BJ (cell line): ENCODE measurements around the gene HAVCR1. TPM values are rescaled to one million over a fixed set of nuclear protein-coding genes. Genes with fewer than 3 reads are reported as not detected.

ENCODE experiments used
- CTCF ChIA-PET: fragments of 350-600 bp; formaldehyde crosslinking; extraction: SDS; loops from one replicate; lab custom pipeline; 2021; ENCODE audit warnings: antibody characterized with exemption, inconsistent platforms; lab: Yijun Ruan, JAX
- POLR2A ChIA-PET: fragments of 300-600 bp; sonication (Branson Sonifier 250); formaldehyde crosslinking; extraction: SDS; loops from one replicate; lab custom pipeline; 2021; ENCODE audit warnings: antibody characterized with exemption; lab: Charles Lee
- DNase-seq: peaks from one replicate; pipeline ENCODE4 v3.0.0-alpha.2; 2011; ENCODE audit warnings: low read depth
- H3K27me3 ChIP-seq: 2 replicates; pipeline ENCODE4 v1.6.0; 2011; ENCODE audit warnings: low read length; ENCODE audit not compliant: control insufficient read depth, insufficient read depth
- H3K36me3 ChIP-seq: 2 replicates; pipeline ENCODE4 v1.5.1; 2011; ENCODE audit warnings: low read length; ENCODE audit not compliant: control insufficient read depth, insufficient read depth
- H3K4me3 ChIP-seq: 2 replicates; pipeline ENCODE4 v1.5.1; 2011; ENCODE audit warnings: low read depth, mild to moderate bottlenecking, control low read depth, low read length
- polyA plus RNA-seq: library from polyadenylated mRNA; depleted of rRNA; stranded (reverse); fragments of >200 nt; gene quantifications from 2 replicates; pipeline ENCODE4 v1.2.3, GENCODE V29; 2011
- TF ChIP-seq, protein P1 (sequence below): IDR thresholded peaks from 2 replicates; pipeline ENCODE4 v1.5.1; 2011; ENCODE audit warnings: low read depth, mild to moderate bottlenecking, control low read depth, inconsistent platforms, low read length, moderate library complexity; ENCODE audit not compliant: insufficient read depth

The HAVCR1 gene
- polyA plus RNA-seq, 1 experiment: not detected

DNA sequence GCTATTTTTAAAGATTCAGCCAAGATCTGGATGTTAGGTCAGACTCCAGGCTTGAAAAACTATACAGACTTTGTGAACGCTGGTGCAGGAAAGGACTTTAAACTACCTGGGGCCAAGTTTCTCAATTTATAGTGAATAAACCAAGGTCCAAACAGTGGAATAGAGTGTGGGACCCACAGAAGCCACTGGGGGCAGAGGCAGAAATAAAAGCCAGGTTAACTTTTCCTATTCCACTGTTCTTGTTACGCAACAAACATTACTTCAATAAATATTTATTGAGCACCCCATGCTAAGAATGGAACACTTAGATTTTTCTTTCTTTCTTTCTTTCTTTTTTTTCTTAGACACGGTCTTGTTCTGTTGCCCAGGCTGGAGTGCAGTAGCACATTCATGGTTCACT, 11.0 kb upstream of the HAVCR1 start:
- TF ChIP-seq, protein P1, sequence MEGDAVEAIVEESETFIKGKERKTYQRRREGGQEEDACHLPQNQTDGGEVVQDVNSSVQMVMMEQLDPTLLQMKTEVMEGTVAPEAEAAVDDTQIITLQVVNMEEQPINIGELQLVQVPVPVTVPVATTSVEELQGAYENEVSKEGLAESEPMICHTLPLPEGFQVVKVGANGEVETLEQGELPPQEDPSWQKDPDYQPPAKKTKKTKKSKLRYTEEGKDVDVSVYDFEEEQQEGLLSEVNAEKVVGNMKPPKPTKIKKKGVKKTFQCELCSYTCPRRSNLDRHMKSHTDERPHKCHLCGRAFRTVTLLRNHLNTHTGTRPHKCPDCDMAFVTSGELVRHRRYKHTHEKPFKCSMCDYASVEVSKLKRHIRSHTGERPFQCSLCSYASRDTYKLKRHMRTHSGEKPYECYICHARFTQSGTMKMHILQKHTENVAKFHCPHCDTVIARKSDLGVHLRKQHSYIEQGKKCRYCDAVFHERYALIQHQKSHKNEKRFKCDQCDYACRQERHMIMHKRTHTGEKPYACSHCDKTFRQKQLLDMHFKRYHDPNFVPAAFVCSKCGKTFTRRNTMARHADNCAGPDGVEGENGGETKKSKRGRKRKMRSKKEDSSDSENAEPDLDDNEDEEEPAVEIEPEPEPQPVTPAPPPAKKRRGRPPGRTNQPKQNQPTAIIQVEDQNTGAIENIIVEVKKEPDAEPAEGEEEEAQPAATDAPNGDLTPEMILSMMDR: no peak
- CTCF ChIA-PET: no interaction called here
- Histone ChIP-seq H3K36me3 (no peaks in the 10 kb centered on the region), H3K4me3 (no peak overlapping the region), H3K27me3 (no peaks in the 10 kb centered on the region)
- DNase-seq: no peak
- POLR2A ChIA-PET: no interaction called here

DNA sequence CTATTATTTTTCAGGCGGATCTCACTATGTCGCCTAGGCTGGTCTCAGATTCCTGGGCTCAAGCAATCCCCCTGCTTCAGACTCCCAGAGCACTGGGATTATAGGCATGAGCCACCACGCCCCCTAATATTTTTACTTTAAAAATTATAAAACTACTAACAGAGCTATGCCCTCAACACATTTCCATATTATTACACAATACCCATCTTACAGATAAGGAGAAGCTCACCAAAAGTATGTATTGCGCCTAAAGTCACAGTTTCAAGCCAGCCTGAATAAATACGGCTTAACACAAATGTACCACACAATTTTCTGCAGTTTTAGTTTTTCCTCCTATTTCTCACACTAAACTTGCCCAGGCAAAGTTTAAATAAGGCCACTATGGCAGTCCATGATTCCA, 9.9 kb upstream of the HAVCR1 start:
- DNase-seq: no peak
- POLR2A ChIA-PET: no interaction called here
- no peak overlapping the region for H3K4me3 ChIP-seq

DNA sequence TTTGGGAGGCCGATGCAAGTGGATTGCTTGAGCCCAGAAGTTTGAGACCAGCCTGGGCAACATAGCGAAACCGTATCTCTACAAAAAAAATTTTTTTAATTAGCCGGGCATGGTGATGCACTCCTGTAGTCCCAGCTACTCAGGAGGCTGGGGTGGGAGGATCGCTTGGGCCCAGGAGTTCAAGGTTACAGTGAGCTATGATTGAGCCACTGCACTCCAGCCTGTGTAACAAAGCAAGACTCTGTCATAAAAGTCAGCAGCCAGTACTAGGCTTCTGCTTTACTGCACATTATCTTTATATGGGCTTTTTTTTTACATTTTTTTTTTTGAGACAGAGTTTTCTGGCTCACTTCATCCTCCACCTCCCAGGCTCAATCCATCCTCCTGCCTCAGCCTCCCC, 9.4 kb upstream of the HAVCR1 start:
- ChIA-PET CTCF (no interaction called here), POLR2A (no interaction called here)
- DNase-seq: no peak
- Histone ChIP-seq H3K4me3 (no peak overlapping the region), H3K27me3 (no peaks in the 10 kb centered on the region), H3K36me3 (no peaks in the 10 kb centered on the region)
- TF ChIP-seq, protein P1: no peak

More for the DNA sequence above, 9.9 kb upstream of the HAVCR1 start:
- Histone ChIP-seq H3K36me3 (no peaks in the 10 kb centered on the region), H3K27me3 (no peaks in the 10 kb centered on the region)
- CTCF ChIA-PET: no interaction called here
- TF ChIP-seq, protein P1: no peak

DNA sequence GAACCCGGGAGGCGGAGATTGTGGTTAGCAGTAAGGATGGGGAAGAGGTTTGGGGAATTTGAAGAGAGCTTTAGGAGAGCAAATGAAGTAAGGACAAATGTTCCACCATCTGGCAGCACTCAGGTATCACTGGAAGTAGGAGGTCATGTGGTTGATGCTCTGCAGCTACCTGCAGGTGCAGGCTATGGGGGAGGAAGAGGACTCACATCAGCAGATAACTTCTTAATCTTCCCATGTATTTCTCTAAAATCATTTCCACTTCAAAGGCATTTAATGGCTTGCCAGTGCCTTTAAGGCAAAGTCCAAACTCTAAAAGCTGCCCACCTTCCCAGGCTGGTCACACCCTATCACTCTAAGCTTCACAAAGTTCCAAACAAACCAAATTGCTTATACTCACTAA, 8.1 kb upstream of the HAVCR1 start:
- ChIA-PET CTCF (no interaction called here), POLR2A (no interaction called here)
- TF ChIP-seq, protein P1: no peak
- no peak for DNase-seq
- Histone ChIP-seq H3K36me3 (no peaks in the 10 kb centered on the region), H3K27me3 (no peaks in the 10 kb centered on the region), H3K4me3 (no peak overlapping the region)

DNA sequence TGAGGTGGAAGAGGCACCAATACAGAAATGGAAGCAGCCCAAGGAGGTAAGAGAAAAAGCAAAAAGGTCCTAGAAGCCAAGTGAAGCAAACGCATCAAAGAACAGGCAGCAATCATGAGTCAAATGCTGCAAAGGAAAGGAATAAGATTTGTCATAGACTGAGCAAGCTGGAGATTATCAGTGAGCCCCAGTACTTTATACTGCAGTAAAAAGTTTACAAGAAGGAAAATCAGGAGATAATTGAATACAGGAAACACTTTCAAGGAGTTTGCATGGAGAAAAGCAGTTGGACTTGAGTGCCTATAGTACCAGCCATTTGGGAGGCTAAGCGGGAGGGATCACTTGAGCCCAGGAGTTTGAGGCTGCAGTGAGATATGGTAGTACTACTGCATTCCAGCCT, 7.2 kb upstream of the HAVCR1 start:
- H3K27me3 ChIP-seq: no peaks in the 10 kb centered on the region
- TF ChIP-seq, protein P1: no peak
- CTCF ChIA-PET: no interaction called here

More for the DNA sequence above, 7.2 kb upstream of the HAVCR1 start:
- no peaks in the 10 kb centered on the region for H3K36me3 ChIP-seq
- no peak overlapping the region for H3K4me3 ChIP-seq
- POLR2A ChIA-PET: no interaction called here
- DNase-seq: no peak
